DOHH2 (cell line): ENCODE measurements around the gene POLR1C.

Source experiments
- CTCF ChIP-seq: fragments of 200-600 bp; sonication (generic); IDR thresholded peaks from one replicate; pipeline ENCODE4 v1.5.1; 2014; ENCODE audit warnings: antibody characterized with exemption, mild to moderate bottlenecking, low read depth, low read length; ENCODE audit not compliant: poor library complexity, severe bottlenecking
- EZH2phosphoT487 ChIP-seq: fragments of 200-600 bp; sonication (generic); IDR thresholded peaks from 2 replicates; pipeline ENCODE4 v1.6.1; 2017; ENCODE audit warnings: borderline replicate concordance, mild to moderate bottlenecking, antibody characterized with exemption, low read length, moderate library complexity, mixed read lengths

GRCh38 chr6:43516697-43517504 lies at the start of gene POLR1C, which contains the start of gene YIPF3:
- no peak for TF ChIP-seq CTCF
- TF ChIP-seq EZH2phosphoT487 = no peak
